Measurements from ENCODE around the gene FNDC1.

Gene FNDC1

GRCh38 chr6:159213405-159213804 lies 44.2 kb downstream of the FNDC1 start:
- DNase-seq = no peak

GRCh38 chr6:159214281-159214680 lies 45.1 kb downstream of the FNDC1 start:
- DNase-seq = no peak

- no peak for DNase-seq
These were observed 48.5 kb downstream of the FNDC1 start for GRCh38 chr6:159217595-159218275.

DNA sequence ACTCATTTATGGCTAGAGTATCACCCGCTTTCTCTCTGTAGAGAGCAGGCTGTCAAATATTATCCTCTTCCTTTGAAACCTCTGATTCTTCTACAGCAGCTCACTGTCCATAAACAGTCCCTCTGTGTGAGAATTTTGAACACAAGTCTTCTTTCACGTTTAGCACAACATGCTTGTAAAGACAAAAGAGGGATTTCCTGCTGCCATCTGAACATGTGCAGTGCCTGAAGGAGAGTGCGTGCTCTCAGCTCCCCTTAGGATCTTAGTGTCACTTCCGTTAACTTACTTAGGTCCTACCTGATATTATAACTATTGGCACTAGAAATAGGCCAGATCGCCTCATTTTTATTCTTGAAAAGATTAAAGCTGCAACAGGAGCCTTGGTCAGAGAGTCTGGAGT lies 50.9 kb downstream of the FNDC1 start:
- DNase-seq = no peak

GRCh38 chr6:159221486-159222170 lies 52.4 kb downstream of the FNDC1 start:
- no peak for DNase-seq

GRCh38 chr6:159224452-159224851 lies 55.3 kb downstream of the FNDC1 start:
- DNase-seq = no peak

GRCh38 chr6:159229651-159230051 lies 60.5 kb downstream of the FNDC1 start:
- DNase-seq = no peak

DNA sequence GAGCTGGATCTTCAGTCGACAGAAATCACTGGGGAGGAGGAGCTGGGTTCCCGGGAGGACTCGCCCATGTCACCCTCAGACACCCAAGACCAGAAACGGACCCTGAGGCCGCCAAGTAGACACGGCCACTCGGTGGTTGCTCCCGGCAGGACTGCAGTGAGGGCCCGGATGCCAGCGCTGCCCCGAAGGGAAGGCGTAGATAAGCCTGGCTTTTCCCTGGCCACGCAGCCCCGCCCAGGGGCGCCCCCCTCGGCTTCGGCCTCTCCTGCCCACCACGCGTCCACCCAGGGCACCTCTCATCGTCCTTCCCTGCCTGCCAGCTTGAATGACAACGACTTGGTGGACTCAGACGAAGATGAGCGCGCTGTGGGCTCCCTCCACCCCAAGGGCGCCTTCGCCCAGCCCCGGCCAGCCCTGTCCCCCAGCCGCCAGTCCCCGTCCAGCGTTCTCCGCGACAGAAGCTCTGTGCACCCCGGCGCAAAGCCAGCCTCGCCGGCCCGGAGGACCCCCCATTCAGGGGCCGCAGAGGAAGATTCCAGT lies 63.0 kb downstream of the FNDC1 start:
- no peak for DNase-seq

DNA sequence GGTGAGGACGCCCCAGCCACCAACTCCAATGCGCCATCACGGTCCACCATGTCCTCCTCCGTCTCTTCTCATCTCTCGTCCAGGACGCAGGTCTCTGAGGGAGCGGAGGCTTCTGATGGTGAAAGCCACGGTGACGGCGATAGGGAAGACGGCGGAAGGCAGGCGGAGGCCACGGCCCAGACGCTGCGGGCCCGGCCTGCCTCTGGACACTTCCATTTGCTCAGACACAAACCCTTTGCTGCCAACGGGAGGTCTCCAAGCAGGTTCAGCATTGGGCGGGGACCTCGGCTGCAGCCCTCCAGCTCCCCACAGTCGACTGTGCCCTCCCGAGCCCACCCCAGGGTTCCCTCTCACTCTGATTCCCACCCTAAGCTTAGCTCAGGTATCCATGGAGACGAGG lies 63.6 kb downstream of the FNDC1 start:
- DNase-seq = no peak

DNA sequence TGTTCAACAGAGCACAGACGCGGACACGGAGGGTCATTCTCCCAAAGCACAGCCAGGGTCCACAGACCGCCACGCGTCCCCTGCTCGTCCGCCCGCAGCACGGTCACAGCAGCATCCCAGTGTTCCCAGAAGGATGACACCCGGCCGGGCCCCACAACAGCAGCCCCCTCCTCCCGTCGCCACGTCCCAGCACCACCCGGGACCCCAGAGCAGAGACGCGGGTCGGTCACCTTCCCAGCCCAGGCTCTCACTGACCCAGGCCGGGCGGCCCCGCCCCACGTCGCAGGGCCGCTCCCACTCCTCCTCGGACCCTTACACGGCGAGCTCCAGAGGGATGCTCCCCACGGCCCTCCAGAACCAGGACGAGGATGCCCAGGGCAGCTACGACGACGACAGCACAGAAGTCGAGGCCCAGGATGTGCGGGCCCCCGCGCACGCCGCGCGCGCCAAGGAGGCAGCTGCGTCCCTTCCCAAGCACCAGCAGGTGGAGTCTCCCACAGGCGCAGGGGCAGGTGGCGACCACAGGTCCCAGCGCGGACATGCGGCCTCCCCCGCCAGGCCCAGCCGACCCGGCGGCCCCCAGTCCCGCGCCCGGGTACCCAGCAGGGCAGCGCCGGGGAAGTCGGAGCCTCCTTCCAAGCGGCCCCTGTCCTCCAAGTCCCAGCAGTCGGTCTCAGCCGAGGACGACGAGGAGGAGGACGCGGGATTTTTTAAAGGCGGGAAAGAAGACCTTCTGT lies 64.3 kb downstream of the FNDC1 start:
- no peak for DNase-seq

DNA sequence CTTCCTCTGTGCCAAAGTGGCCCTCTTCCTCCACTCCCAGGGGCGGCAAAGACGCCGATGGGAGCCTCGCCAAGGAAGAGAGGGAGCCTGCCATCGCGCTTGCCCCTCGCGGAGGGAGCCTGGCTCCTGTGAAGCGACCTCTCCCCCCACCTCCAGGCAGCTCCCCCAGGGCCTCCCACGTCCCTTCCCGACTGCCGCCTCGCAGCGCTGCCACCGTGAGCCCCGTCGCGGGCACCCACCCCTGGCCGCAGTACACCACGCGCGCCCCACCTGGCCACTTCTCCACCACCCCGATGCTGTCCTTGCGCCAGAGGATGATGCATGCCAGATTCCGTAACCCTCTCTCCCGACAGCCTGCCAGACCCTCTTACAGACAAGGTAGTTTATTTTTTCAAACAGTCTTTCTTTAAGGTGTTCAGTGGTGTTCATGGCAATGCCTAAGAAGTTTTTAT lies 64.9 kb downstream of the FNDC1 start:
- DNase-seq = no peak

GRCh38 chr6:159238920-159239558 lies 69.8 kb downstream of the FNDC1 start:
- DNase-seq = no peak

GRCh38 chr6:159249128-159249527 lies 79.9 kb downstream of the FNDC1 start:
- no peak for DNase-seq

DNA sequence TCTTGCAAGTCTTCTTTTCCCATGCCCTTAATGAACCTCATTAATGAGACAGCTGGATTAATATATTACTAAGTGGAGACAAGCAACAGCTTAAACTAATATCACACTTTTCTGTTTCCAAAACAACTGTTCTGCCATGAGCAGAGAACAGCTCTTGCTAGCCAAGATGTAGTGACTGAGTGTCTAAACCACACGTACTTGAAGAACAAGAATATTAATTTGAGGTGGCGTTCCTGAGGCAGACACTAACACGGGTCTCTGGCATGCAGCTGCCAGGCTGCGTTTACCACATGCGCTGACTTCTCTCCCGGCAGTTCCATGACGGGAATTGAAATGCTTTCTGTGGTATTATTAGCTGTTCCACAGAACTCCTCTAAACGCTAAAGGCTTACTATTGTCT lies 80.6 kb downstream of the FNDC1 start:
- DNase-seq = no peak

DNA sequence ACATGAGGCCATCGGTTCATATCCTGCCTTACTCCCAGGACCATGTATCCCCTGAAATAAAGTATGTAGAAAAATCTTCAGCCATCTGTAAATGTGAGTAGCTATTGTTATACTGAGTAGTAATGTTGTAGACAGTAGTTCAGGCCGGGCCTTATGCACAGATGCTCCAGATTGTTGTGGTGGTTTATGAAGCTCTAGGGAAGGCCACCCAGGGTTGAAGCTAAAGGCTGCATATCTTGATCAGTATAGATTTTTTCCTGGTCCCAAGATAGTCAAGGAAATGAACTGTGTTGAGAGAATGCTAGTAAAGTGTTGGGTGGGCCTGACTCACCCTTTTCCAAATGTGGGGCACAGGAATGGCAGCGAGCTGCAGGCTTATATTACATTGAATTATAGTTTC lies 81.4 kb downstream of the FNDC1 start:
- DNase-seq = no peak

- no peak for DNase-seq
These were observed 83.8 kb downstream of the FNDC1 start for GRCh38 chr6:159252955-159253508.

GRCh38 chr6:159254186-159254585 lies 85.0 kb downstream of the FNDC1 start:
- no peak for DNase-seq

GRCh38 chr6:159255434-159255951 lies 86.3 kb downstream of the FNDC1 start:
- no peak for DNase-seq

DNA sequence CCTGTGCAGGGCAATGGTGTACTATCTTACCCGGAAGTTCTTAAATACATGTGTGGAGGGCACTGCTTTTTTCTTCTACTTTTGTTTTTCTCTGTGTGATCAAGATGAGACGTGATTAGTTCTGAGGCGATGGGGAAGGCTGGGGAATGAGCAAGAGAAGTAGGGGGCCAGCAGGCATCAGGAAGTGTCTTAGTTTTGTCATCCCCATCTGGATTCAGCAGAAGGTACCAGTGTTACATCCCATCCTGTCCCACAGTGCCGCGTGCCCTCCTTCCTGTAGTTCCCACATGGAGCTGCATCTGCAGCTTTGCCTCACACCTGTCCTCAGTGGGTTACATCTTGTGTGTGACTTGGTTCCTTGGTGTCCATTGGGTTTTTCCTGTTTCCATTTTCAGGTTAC lies 86.9 kb downstream of the FNDC1 start:
- DNase-seq = no peak

GRCh38 chr6:159257846-159258245 lies 88.6 kb downstream of the FNDC1 start:
- no peak for DNase-seq

DNA sequence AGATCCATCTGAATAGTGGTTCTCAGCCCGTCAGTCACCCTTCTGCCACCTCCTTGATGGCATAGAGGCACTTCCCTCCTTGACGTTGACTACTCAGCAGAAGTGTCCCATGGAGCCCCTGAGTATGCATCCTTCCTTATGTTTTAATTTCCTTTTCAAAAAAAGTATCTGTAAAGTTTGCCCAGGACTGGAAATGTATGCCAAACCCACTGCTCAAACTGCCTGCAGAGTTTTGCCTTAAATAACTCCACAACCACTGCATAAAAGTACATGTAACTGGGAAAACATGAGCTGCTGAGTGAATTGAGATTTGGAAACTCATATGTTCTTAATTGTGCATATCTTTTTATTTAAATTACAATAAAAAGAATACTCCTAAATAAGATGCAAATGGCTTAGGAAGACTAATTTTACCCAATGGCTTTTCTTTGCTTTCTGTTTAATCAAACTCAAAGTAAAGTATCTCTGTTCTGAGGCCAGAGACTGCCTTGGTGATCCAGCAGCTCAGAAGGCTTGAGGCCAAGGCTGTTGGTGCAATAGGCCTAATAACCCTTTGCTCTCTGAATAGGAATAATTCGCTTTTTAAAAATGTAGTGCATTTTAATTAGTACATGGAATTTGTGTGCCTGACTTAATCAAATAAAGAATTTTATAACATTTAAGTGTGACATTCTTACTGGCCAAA lies 90.4 kb downstream of the FNDC1 start:
- no peak for DNase-seq

DNA sequence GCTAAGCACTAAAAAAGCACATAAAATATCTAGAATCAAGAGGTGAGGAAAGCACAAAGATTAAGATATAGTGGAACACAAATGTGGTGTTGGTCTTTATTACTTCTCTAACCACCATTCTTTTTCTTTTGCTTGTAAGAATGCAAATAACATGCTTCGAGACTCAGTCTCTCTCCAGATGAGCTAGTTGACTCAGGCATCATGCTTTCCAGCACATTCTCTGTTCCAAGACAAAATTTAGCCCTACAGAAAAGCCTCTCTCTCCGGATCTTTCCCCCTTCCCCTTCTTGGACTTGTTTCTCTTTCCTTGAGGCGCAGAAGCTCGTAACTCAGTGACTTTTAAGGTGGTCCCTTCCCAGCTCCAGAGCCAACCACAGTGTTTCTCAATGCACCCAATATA lies 91.0 kb downstream of the FNDC1 start:
- no peak for DNase-seq

Measured in activated naive CD4-positive, alpha-beta T cell treated with anti-CD3 and anti-CD28 coated beads, Interleukin-2, amount 50 U/mL, for 16 hours (primary cell).